HL-60 (cell line): ENCODE measurements around the gene FCRLA.

ENCODE experiments used
- POLR2AphosphoS5 ChIP-seq: IDR thresholded peaks from 2 replicates; pipeline ENCODE4 v1.6.1; 2012; ENCODE audit warnings: low read depth
- TF ChIP-seq, protein P1 (sequence below): IDR thresholded peaks from one replicate; pipeline ENCODE4 v1.5.1; 2011; ENCODE audit warnings: low read length, control low read depth, inconsistent platforms; ENCODE audit not compliant: insufficient read depth

DNA sequence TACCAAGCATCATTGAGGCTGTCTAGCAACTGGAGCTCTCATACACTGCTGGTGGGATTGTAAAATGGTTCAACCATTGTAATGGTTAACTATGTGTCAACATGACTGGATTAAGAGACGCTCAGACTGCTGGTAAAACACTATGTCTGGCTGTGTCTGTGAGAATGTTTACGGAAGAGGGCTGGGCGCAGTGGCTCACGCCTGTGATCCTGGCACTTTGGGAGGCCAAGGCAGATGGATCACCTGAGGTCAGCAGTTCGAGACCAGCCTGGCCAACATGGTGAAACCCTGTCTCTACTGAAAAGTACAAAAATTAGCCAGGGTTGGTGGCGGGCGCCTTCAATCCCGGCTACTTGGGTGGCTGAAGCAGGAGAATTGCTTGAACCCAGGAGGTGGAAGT is 4.8 kb upstream of the FCRLA start:
- TF ChIP-seq, protein P1, sequence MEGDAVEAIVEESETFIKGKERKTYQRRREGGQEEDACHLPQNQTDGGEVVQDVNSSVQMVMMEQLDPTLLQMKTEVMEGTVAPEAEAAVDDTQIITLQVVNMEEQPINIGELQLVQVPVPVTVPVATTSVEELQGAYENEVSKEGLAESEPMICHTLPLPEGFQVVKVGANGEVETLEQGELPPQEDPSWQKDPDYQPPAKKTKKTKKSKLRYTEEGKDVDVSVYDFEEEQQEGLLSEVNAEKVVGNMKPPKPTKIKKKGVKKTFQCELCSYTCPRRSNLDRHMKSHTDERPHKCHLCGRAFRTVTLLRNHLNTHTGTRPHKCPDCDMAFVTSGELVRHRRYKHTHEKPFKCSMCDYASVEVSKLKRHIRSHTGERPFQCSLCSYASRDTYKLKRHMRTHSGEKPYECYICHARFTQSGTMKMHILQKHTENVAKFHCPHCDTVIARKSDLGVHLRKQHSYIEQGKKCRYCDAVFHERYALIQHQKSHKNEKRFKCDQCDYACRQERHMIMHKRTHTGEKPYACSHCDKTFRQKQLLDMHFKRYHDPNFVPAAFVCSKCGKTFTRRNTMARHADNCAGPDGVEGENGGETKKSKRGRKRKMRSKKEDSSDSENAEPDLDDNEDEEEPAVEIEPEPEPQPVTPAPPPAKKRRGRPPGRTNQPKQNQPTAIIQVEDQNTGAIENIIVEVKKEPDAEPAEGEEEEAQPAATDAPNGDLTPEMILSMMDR, result no peak
- TF ChIP-seq POLR2AphosphoS5, result no peak
